ENCODE data around the gene CMKLR1. TPM values are rescaled to one million over a fixed set of nuclear protein-coding genes. Genes with fewer than 3 reads are reported as not detected.

The CMKLR1 gene
- total and polyA plus RNA-seq, 4 donors: 4.5 to 12.0 (median 5.9) TPM

GRCh38 chr12:108311605-108312004 lies 27.5 kb downstream of the CMKLR1 start:
- no peaks in the 10 kb centered on the region for H3K9me3 ChIP-seq (ENCODE audit: control insufficient read depth, insufficient read depth, low read length)
- H3K4me1 ChIP-seq (ENCODE audit: control insufficient read depth, insufficient read depth, low read length): peaks cover 38% of the 10 kb centered on the region
- H3K27ac ChIP-seq (ENCODE audit: low read depth, low read length): no peak overlapping the region
- H3K36me3 ChIP-seq (ENCODE audit: control insufficient read depth, insufficient read depth, low read length): no peaks in the 10 kb centered on the region
- H3K27me3 ChIP-seq (ENCODE audit: control insufficient read depth, insufficient read depth, low read length): no peaks in the 10 kb centered on the region
- 77% methylated on average over 4 of the region's 4 CpGs for WGBS (ENCODE audit: insufficient coverage)
- H3K4me3 ChIP-seq (ENCODE audit: low read depth, low read length): no peak overlapping the region
- no peak for DNase-seq (ENCODE audit: low read depth in 4 of 6, low spot score in 6 of 6)

GRCh38 chr12:108310489-108310888 lies 28.6 kb downstream of the CMKLR1 start:
- WGBS (ENCODE audit: insufficient coverage): 17% methylated on average over 6 of the region's 6 CpGs
- peak overlapping the region; percentile 21 for H3K27ac ChIP-seq (ENCODE audit: low read depth, low read length)
- DNase-seq (ENCODE audit: low read depth in 4 of 6, low spot score in 6 of 6): peak in 2 of 6 donors; percentile 88 to 93
- H3K4me3 ChIP-seq (ENCODE audit: low read depth, low read length): no peak overlapping the region
- H3K4me1 ChIP-seq (ENCODE audit: control insufficient read depth, insufficient read depth, low read length): peaks cover 34% of the 10 kb centered on the region
- no peaks in the 10 kb centered on the region for H3K9me3 ChIP-seq (ENCODE audit: control insufficient read depth, insufficient read depth, low read length)
- no peaks in the 10 kb centered on the region for H3K27me3 ChIP-seq (ENCODE audit: control insufficient read depth, insufficient read depth, low read length)
- H3K36me3 ChIP-seq (ENCODE audit: control insufficient read depth, insufficient read depth, low read length): no peaks in the 10 kb centered on the region

GRCh38 chr12:108309674-108310312 lies 29.3 kb downstream of the CMKLR1 start:
- H3K4me1 ChIP-seq (ENCODE audit: control insufficient read depth, insufficient read depth, low read length): peaks cover 40% of the 10 kb centered on the region
- H3K27ac ChIP-seq (ENCODE audit: low read depth, low read length): no peak overlapping the region
- no peaks in the 10 kb centered on the region for H3K9me3 ChIP-seq (ENCODE audit: control insufficient read depth, insufficient read depth, low read length)
- no peak overlapping the region for H3K4me3 ChIP-seq (ENCODE audit: low read depth, low read length)
- 78% methylated on average over 2 of the region's 2 CpGs for WGBS (ENCODE audit: insufficient coverage)
- DNase-seq (ENCODE audit: low read depth in 4 of 6, low spot score in 6 of 6): no peak
- H3K36me3 ChIP-seq (ENCODE audit: control insufficient read depth, insufficient read depth, low read length): no peaks in the 10 kb centered on the region
- no peaks in the 10 kb centered on the region for H3K27me3 ChIP-seq (ENCODE audit: control insufficient read depth, insufficient read depth, low read length)

- Histone ChIP-seq H3K4me1 (ENCODE audit: control insufficient read depth, insufficient read depth, low read length) (peaks cover 50% of the 10 kb centered on the region), H3K27ac (ENCODE audit: low read depth, low read length) (peak overlapping the region; percentile 43)
Measured at GRCh38 chr12:108308395-108309085, 30.6 kb downstream of the CMKLR1 start.

GRCh38 chr12:108307006-108307405 lies 32.1 kb downstream of the CMKLR1 start:
- H3K4me1 ChIP-seq (ENCODE audit: control insufficient read depth, insufficient read depth, low read length): peaks cover 55% of the 10 kb centered on the region
- DNase-seq (ENCODE audit: low read depth in 4 of 6, low spot score in 6 of 6): no peak
- no peaks in the 10 kb centered on the region for H3K36me3 ChIP-seq (ENCODE audit: control insufficient read depth, insufficient read depth, low read length)
- no peak overlapping the region for H3K27ac ChIP-seq (ENCODE audit: low read depth, low read length)
- H3K4me3 ChIP-seq (ENCODE audit: low read depth, low read length): no peak overlapping the region
- WGBS (ENCODE audit: insufficient coverage): 93% methylated on average over 6 of the region's 7 CpGs
- no peaks in the 10 kb centered on the region for H3K27me3 ChIP-seq (ENCODE audit: control insufficient read depth, insufficient read depth, low read length)
- no peaks in the 10 kb centered on the region for H3K9me3 ChIP-seq (ENCODE audit: control insufficient read depth, insufficient read depth, low read length)

More at GRCh38 chr12:108308395-108309085, 30.6 kb downstream of the CMKLR1 start:
- Histone ChIP-seq H3K36me3 (ENCODE audit: control insufficient read depth, insufficient read depth, low read length) (no peaks in the 10 kb centered on the region), H3K4me3 (ENCODE audit: low read depth, low read length) (no peak overlapping the region), H3K9me3 (ENCODE audit: control insufficient read depth, insufficient read depth, low read length) (no peaks in the 10 kb centered on the region), H3K27me3 (ENCODE audit: control insufficient read depth, insufficient read depth, low read length) (no peaks in the 10 kb centered on the region)
- peak in 1 of 6 donors; percentile 36 for DNase-seq (ENCODE audit: low read depth in 4 of 6, low spot score in 6 of 6)
- WGBS (ENCODE audit: insufficient coverage): 100% methylated on average over 5 of the region's 10 CpGs

- no peak overlapping the region for H3K4me3 ChIP-seq (ENCODE audit: low read depth, low read length)
- H3K27me3 ChIP-seq (ENCODE audit: control insufficient read depth, insufficient read depth, low read length): no peaks in the 10 kb centered on the region
- H3K36me3 ChIP-seq (ENCODE audit: control insufficient read depth, insufficient read depth, low read length): no peaks in the 10 kb centered on the region
- peaks cover 51% of the 10 kb centered on the region for H3K4me1 ChIP-seq (ENCODE audit: control insufficient read depth, insufficient read depth, low read length)
- no peak overlapping the region for H3K27ac ChIP-seq (ENCODE audit: low read depth, low read length)
- 94% methylated on average over 3 of the region's 3 CpGs for WGBS (ENCODE audit: insufficient coverage)
- H3K9me3 ChIP-seq (ENCODE audit: control insufficient read depth, insufficient read depth, low read length): no peaks in the 10 kb centered on the region
- no peak for DNase-seq (ENCODE audit: low read depth in 4 of 6, low spot score in 6 of 6)
Measured at GRCh38 chr12:108306506-108306905, 32.6 kb downstream of the CMKLR1 start.

- no peaks in the 10 kb centered on the region for H3K9me3 ChIP-seq (ENCODE audit: control insufficient read depth, insufficient read depth, low read length)
- H3K27me3 ChIP-seq (ENCODE audit: control insufficient read depth, insufficient read depth, low read length): no peaks in the 10 kb centered on the region
- no peaks in the 10 kb centered on the region for H3K36me3 ChIP-seq (ENCODE audit: control insufficient read depth, insufficient read depth, low read length)
- H3K4me3 ChIP-seq (ENCODE audit: low read depth, low read length): no peak overlapping the region
- H3K27ac ChIP-seq (ENCODE audit: low read depth, low read length): peak overlapping the region; percentile 17
- 56% methylated on average over 10 of the region's 10 CpGs for WGBS (ENCODE audit: insufficient coverage)
- no peak for DNase-seq (ENCODE audit: low read depth in 4 of 6, low spot score in 6 of 6)
- peaks cover 50% of the 10 kb centered on the region for H3K4me1 ChIP-seq (ENCODE audit: control insufficient read depth, insufficient read depth, low read length)
Measured at GRCh38 chr12:108305991-108306501, 33.1 kb downstream of the CMKLR1 start.

- peak in 1 of 6 donors; percentile 62 for DNase-seq (ENCODE audit: low read depth in 4 of 6, low spot score in 6 of 6)
- peak overlapping the region; percentile 17 for H3K27ac ChIP-seq (ENCODE audit: low read depth, low read length)
- H3K4me3 ChIP-seq (ENCODE audit: low read depth, low read length): no peak overlapping the region
- WGBS (ENCODE audit: insufficient coverage): 53% methylated on average over 9 of the region's 9 CpGs
- no peaks in the 10 kb centered on the region for H3K36me3 ChIP-seq (ENCODE audit: control insufficient read depth, insufficient read depth, low read length)
- no peaks in the 10 kb centered on the region for H3K27me3 ChIP-seq (ENCODE audit: control insufficient read depth, insufficient read depth, low read length)
- peaks cover 45% of the 10 kb centered on the region for H3K4me1 ChIP-seq (ENCODE audit: control insufficient read depth, insufficient read depth, low read length)
- H3K9me3 ChIP-seq (ENCODE audit: control insufficient read depth, insufficient read depth, low read length): no peaks in the 10 kb centered on the region
Measured at GRCh38 chr12:108305520-108305919, 33.6 kb downstream of the CMKLR1 start.

GRCh38 chr12:108304633-108305032 lies 34.5 kb downstream of the CMKLR1 start:
- Histone ChIP-seq H3K4me3 (ENCODE audit: low read depth, low read length) (no peak overlapping the region), H3K36me3 (ENCODE audit: control insufficient read depth, insufficient read depth, low read length) (no peaks in the 10 kb centered on the region), H3K4me1 (ENCODE audit: control insufficient read depth, insufficient read depth, low read length) (peaks cover 41% of the 10 kb centered on the region), H3K27me3 (ENCODE audit: control insufficient read depth, insufficient read depth, low read length) (no peaks in the 10 kb centered on the region), H3K9me3 (ENCODE audit: control insufficient read depth, insufficient read depth, low read length) (no peaks in the 10 kb centered on the region), H3K27ac (ENCODE audit: low read depth, low read length) (peak overlapping the region; percentile 73)
- 54% methylated on average over 7 of the region's 7 CpGs for WGBS (ENCODE audit: insufficient coverage)
- no peak for DNase-seq (ENCODE audit: low read depth in 4 of 6, low spot score in 6 of 6)

GRCh38 chr12:108303703-108304102 lies 35.4 kb downstream of the CMKLR1 start:
- Histone ChIP-seq H3K9me3 (ENCODE audit: control insufficient read depth, insufficient read depth, low read length) (no peaks in the 10 kb centered on the region), H3K36me3 (ENCODE audit: control insufficient read depth, insufficient read depth, low read length) (no peaks in the 10 kb centered on the region), H3K4me1 (ENCODE audit: control insufficient read depth, insufficient read depth, low read length) (peaks cover 41% of the 10 kb centered on the region), H3K27ac (ENCODE audit: low read depth, low read length) (peak overlapping the region; percentile 73), H3K4me3 (ENCODE audit: low read depth, low read length) (no peak overlapping the region), H3K27me3 (ENCODE audit: control insufficient read depth, insufficient read depth, low read length) (no peaks in the 10 kb centered on the region)
- no peak for DNase-seq (ENCODE audit: low read depth in 4 of 6, low spot score in 6 of 6)
- 64% methylated on average over 6 of the region's 8 CpGs for WGBS (ENCODE audit: insufficient coverage)
